HCT116 (cell line): Measurements from ENCODE around the gene PPP1R2B. TPM values are rescaled to one million over a fixed set of nuclear protein-coding genes. Genes with fewer than 3 reads are reported as not detected.
A peak's percentile ranks its signal among the peaks of the same experiment; 100 is the strongest.

Experiments
- ATAC-seq: fragments of 200-7000 bp; cut with Tn5 transposase; 2 replicates; pipeline ENCODE4 v1.9.1; 2020; ENCODE audit warnings: mild to moderate bottlenecking, moderate library complexity
- BruUV-seq: library from RNA; stranded (reverse); fragments of 400-500 nt; replicated peaks from 2 replicates; lab custom pipeline; 2021; lab: Mats Ljungman, UMichigan
- CTCF ChIA-PET: fragments of 300-600 bp; sonication (Branson Sonifier 250); formaldehyde crosslinking; loops from one replicate; lab custom pipeline; 2021; ENCODE audit warnings: antibody characterized with exemption; lab: Charles Lee
- POLR2A ChIA-PET: fragments of 300-600, 350-600 bp; sonication (Branson Sonifier 250); formaldehyde crosslinking; loops from one replicate; lab custom pipeline; 2021; ENCODE audit warnings: antibody characterized with exemption; lab: Charles Lee
- RAD21 ChIA-PET, 2 experiments: fragments of 300-600 bp; sonication (Branson Sonifier 250); formaldehyde crosslinking; loops; one replicate each; lab custom pipeline; 2023; ENCODE audit warnings: low total read pairs in 2 of 2; ENCODE audit not compliant: uncharacterized antibody in 2 of 2, unreplicated experiment in 2 of 2, low non-redundant PET in 1 of 2; lab: Charles Lee
- DNase-seq: peaks from one replicate; pipeline ENCODE4 v3.0.0-alpha.2; 2010; ENCODE audit warnings: low read depth, low spot score
- H2AFZ ChIP-seq: fragments of 200-600 bp; shearing (Covaris generic), sonication (generic); 2 replicates; pipeline ENCODE4 v1.6.1; 2017; ENCODE audit warnings: low read depth, mixed run types, mixed read lengths, antibody characterized with exemption, low read length; ENCODE audit not compliant: poor library complexity, severe bottlenecking
- H3K27ac ChIP-seq: 2 replicates; pipeline ENCODE4 v1.5.1; 2012; ENCODE audit warnings: low read depth, low read length
- H3K27me3 ChIP-seq: fragments of 200-600 bp; sonication (generic); 2 replicates; pipeline ENCODE4 v1.6.1; 2016; ENCODE audit warnings: mixed run types, low read length, mixed read lengths; ENCODE audit not compliant: insufficient read depth
- H3K36me3 ChIP-seq, 2 experiments: fragments of 200-500 bp in 1 of 2; fragments of 200-600 bp in 1 of 2; sonication (Bioruptor generic) in 1 of 2; sonication (generic) in 1 of 2; 2 replicates each; pipeline versions ENCODE4 v1.5.1 to v1.6.1; 2014 to 2016; ENCODE audit warnings: low read length in 2 of 2, inconsistent platforms in 1 of 2, mixed read lengths in 1 of 2, mixed run types in 1 of 2; ENCODE audit not compliant: insufficient read depth in 2 of 2, control insufficient read depth in 1 of 2
- H3K4me1 ChIP-seq, 2 experiments: fragments of 200-600 bp in 1 of 2; sonication (generic) in 1 of 2; 2 replicates each; pipeline versions ENCODE4 v1.5.1 to v1.6.1; 2012 to 2017; ENCODE audit warnings: low read length in 2 of 2, inconsistent platforms in 1 of 2, mild to moderate bottlenecking in 1 of 2, mixed read lengths in 1 of 2, mixed run types in 1 of 2, moderate library complexity in 1 of 2; ENCODE audit not compliant: insufficient read depth in 2 of 2, control insufficient read depth in 1 of 2
- H3K4me2 ChIP-seq: fragments of 200-600 bp; sonication (generic); 2 replicates; pipeline ENCODE4 v1.6.1; 2017; ENCODE audit warnings: mixed run types, low read length, mixed read lengths
- H3K4me3 ChIP-seq, 2 experiments: fragments of 200-600 bp in 1 of 2; sonication (generic) in 1 of 2; replicated peaks in 1 of 2; 2 replicates each; pipeline ENCODE4 v1.5.1; 2011 to 2016; ENCODE audit warnings: low read length in 2 of 2, control low read depth in 1 of 2, low read depth in 1 of 2, mild to moderate bottlenecking in 1 of 2, mixed read lengths in 1 of 2, mixed run types in 1 of 2
- H3K79me2 ChIP-seq: fragments of 200-600 bp; sonication (generic); 2 replicates; pipeline ENCODE4 v1.6.1; 2017; ENCODE audit warnings: mild to moderate bottlenecking, mixed run types, low read length, moderate library complexity, mixed read lengths; ENCODE audit not compliant: insufficient read depth
- H3K9ac ChIP-seq: fragments of 200-600 bp; sonication (generic); 2 replicates; pipeline ENCODE4 v1.6.1; 2016; ENCODE audit warnings: low read length, mixed read lengths
- H3K9me2 ChIP-seq: fragments of 200-600 bp; sonication (generic), shearing (Covaris generic); 2 replicates; pipeline ENCODE4 v1.6.1; 2017; ENCODE audit warnings: mixed run types, mild to moderate bottlenecking, moderate library complexity; ENCODE audit not compliant: insufficient read depth
- H3K9me3 ChIP-seq, 2 experiments: fragments of 200-500 bp in 1 of 2; fragments of 200-600 bp in 1 of 2; sonication (Bioruptor generic) in 1 of 2; sonication (generic) in 1 of 2; 2 replicates each; pipeline ENCODE4 v1.6.1; 2014 to 2017; ENCODE audit warnings: low read length in 2 of 2, mixed read lengths in 2 of 2, inconsistent platforms in 1 of 2, low read depth in 1 of 2, mild to moderate bottlenecking in 1 of 2, mixed run types in 1 of 2, moderate library complexity in 1 of 2; ENCODE audit not compliant: control insufficient read depth in 1 of 2, insufficient read depth in 1 of 2
- H4K20me1 ChIP-seq: fragments of 200-600 bp; sonication (generic), shearing (Covaris generic); 2 replicates; pipeline ENCODE4 v1.6.1; 2017; ENCODE audit warnings: mixed run types, mild to moderate bottlenecking, moderate library complexity; ENCODE audit not compliant: insufficient read depth
- CTCF ChIP-seq, 3 experiments: fragments of 200-600 bp in 1 of 3; sonication (generic) in 1 of 3; IDR thresholded peaks in 2 of 3; conservative IDR thresholded peaks in 1 of 3; 2 replicates each; pipeline ENCODE4 v1.5.1; 2012 to 2017; ENCODE audit warnings: low read depth in 2 of 3, low read length in 2 of 3, antibody characterized with exemption in 1 of 3, borderline replicate concordance in 1 of 3, control low read depth in 1 of 3, mild to moderate bottlenecking in 1 of 3, mixed read lengths in 1 of 3, mixed run types in 1 of 3, moderate library complexity in 1 of 3; ENCODE audit not compliant: insufficient read depth in 1 of 3
- EZH2 ChIP-seq: fragments of 200-600 bp; sonication (generic); IDR thresholded peaks from 2 replicates; pipeline ENCODE4 v1.6.1; 2017; ENCODE audit warnings: antibody characterized with exemption, mixed run types
- JUND ChIP-seq: IDR thresholded peaks from 2 replicates; pipeline ENCODE4 v1.6.1; 2012
- MAX ChIP-seq: IDR thresholded peaks from 2 replicates; pipeline ENCODE4 v1.6.1; 2012
- POLR2AphosphoS5 ChIP-seq: IDR thresholded peaks from 2 replicates; pipeline ENCODE4 v1.6.1; 2011; ENCODE audit warnings: mild to moderate bottlenecking, low read depth, low read length, moderate library complexity
- RAD21 ChIP-seq: IDR thresholded peaks from 2 replicates; pipeline ENCODE4 v1.6.1; 2012; ENCODE audit warnings: low read depth, mild to moderate bottlenecking
- REST ChIP-seq: IDR thresholded peaks from 2 replicates; pipeline ENCODE4 v1.6.1; 2012; ENCODE audit warnings: low read depth
- SP1 ChIP-seq: IDR thresholded peaks from 2 replicates; pipeline ENCODE4 v1.6.1; 2012; ENCODE audit warnings: low read depth
- intact Hi-C: fragments of 100-400 bp; cut with micrococcal nuclease; formaldehyde crosslinking; loops from 2 replicates; pipeline ENCODE4 v1.10.0; 2022
- total RNA-seq: library from RNA; stranded (reverse); gene quantifications from one replicate; pipeline ENCODE4 v1.2.1, GENCODE V29; 2021; ENCODE audit not compliant: unreplicated experiment

The PPP1R2B gene
- total RNA-seq, 1 experiment from 2014 or later = not detected

- TF ChIP-seq CTCF (IDR thresholded peaks at IDR 0.05 in 2 of 3, conservative IDR thresholded peaks at IDR 0.05 in 1 of 3; ENCODE audit: borderline replicate concordance in 1 of 3, insufficient read depth in 1 of 3, low read depth in 2 of 3, low read length in 2 of 3) (peak; percentile 13 to 57 (median 47); a peak in 4 of 6 replicates), MAX (no peak), RAD21 (peak; percentile 48)
- RAD21 ChIA-PET = no interaction called here
- Histone ChIP-seq H3K79me2 (no peaks in the 10 kb centered on the region), H3K9ac (no peak overlapping the region), H4K20me1 (no peaks in the 10 kb centered on the region), H3K4me3 (no peak overlapping the region), H3K9me3 (no peaks in the 10 kb centered on the region), H3K4me2 (no peak overlapping the region), H3K4me1 (no peaks in the 10 kb centered on the region), H2AFZ (no peak overlapping the region), H3K9me2 (no peaks in the 10 kb centered on the region), H3K27me3 (no peaks in the 10 kb centered on the region), H3K27ac (no peak overlapping the region), H3K36me3 (no peaks in the 10 kb centered on the region)
- DNase-seq (no peak), ATAC-seq (peak; percentile 67)
- intact Hi-C loops = loop anchor here (2.0 kb wide), 3 partner anchors 871 to 1677 kb away; no protein-coding TSS in a partner anchor
- CTCF ChIA-PET = interaction anchor here (1.2 kb wide), 1 partner anchor 872 kb away, joined by 4 read pairs; no protein-coding TSS in a partner anchor
- POLR2A ChIA-PET = no interaction called here
- BruUV-seq = no TSS peak
Measured at GRCh38 chr5:156815988-156816599, 34.0 kb upstream of the PPP1R2B start.

GRCh38 chr5:156819537-156819936 lies 30.6 kb upstream of the PPP1R2B start:
- no peak for DNase-seq
- Histone ChIP-seq H3K4me1 (no peaks in the 10 kb centered on the region), H3K79me2 (no peaks in the 10 kb centered on the region), H4K20me1 (no peaks in the 10 kb centered on the region), H3K4me2 (no peak overlapping the region), H3K9me3 (no peaks in the 10 kb centered on the region), H3K27ac (no peak overlapping the region), H3K36me3 (no peaks in the 10 kb centered on the region), H3K27me3 (no peaks in the 10 kb centered on the region), H2AFZ (no peak overlapping the region), H3K9ac (no peak overlapping the region), H3K4me3 (no peak overlapping the region), H3K9me2 (no peaks in the 10 kb centered on the region)
- TF ChIP-seq JUND = no peak
- TF ChIP-seq REST = no peak
- no peak for TF ChIP-seq EZH2
- TF ChIP-seq POLR2AphosphoS5 = no peak
- TF ChIP-seq SP1 = no peak
- intact Hi-C loops = no loop called here
- CTCF ChIA-PET = no interaction called here
- no peak for ATAC-seq
- RAD21 ChIA-PET = no interaction called here
- no TSS peak for BruUV-seq
- POLR2A ChIA-PET = no interaction called here
